ENCODE data around the gene PDE3B.

- TF ChIP-seq, protein P1, sequence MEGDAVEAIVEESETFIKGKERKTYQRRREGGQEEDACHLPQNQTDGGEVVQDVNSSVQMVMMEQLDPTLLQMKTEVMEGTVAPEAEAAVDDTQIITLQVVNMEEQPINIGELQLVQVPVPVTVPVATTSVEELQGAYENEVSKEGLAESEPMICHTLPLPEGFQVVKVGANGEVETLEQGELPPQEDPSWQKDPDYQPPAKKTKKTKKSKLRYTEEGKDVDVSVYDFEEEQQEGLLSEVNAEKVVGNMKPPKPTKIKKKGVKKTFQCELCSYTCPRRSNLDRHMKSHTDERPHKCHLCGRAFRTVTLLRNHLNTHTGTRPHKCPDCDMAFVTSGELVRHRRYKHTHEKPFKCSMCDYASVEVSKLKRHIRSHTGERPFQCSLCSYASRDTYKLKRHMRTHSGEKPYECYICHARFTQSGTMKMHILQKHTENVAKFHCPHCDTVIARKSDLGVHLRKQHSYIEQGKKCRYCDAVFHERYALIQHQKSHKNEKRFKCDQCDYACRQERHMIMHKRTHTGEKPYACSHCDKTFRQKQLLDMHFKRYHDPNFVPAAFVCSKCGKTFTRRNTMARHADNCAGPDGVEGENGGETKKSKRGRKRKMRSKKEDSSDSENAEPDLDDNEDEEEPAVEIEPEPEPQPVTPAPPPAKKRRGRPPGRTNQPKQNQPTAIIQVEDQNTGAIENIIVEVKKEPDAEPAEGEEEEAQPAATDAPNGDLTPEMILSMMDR (conservative IDR thresholded peaks at IDR 0.05; ENCODE audit: low read depth, low read length), result no peak
- no peak for TF ChIP-seq EZH2 (IDR thresholded peaks at IDR 0.05; ENCODE audit: borderline replicate concordance, low read depth, low read length, poor library complexity, severe bottlenecking)
These were observed 111.5 kb downstream of the PDE3B start for GRCh38 chr11:14755140-14755539.
